HCT116 (cell line): ENCODE results near the gene HTRA3. TPM values are rescaled to one million over a fixed set of nuclear protein-coding genes. Genes with fewer than 3 reads are reported as not detected.

ENCODE experiments used
- ATAC-seq: fragments of 200-7000 bp; cut with Tn5 transposase; 2 replicates; pipeline ENCODE4 v1.9.1; 2020; ENCODE audit warnings: mild to moderate bottlenecking, moderate library complexity
- BruUV-seq: library from RNA; stranded (reverse); fragments of 400-500 nt; replicated peaks from 2 replicates; lab custom pipeline; 2021; lab: Mats Ljungman, UMichigan
- CTCF ChIA-PET: fragments of 300-600 bp; sonication (Branson Sonifier 250); formaldehyde crosslinking; loops from one replicate; lab custom pipeline; 2021; ENCODE audit warnings: antibody characterized with exemption; lab: Charles Lee
- POLR2A ChIA-PET: fragments of 300-600, 350-600 bp; sonication (Branson Sonifier 250); formaldehyde crosslinking; loops from one replicate; lab custom pipeline; 2021; ENCODE audit warnings: antibody characterized with exemption; lab: Charles Lee
- RAD21 ChIA-PET, 2 experiments: fragments of 300-600 bp; sonication (Branson Sonifier 250); formaldehyde crosslinking; loops; one replicate each; lab custom pipeline; 2023; ENCODE audit warnings: low total read pairs in 2 of 2; ENCODE audit not compliant: uncharacterized antibody in 2 of 2, unreplicated experiment in 2 of 2, low non-redundant PET in 1 of 2; lab: Charles Lee
- DNase-seq: peaks from one replicate; pipeline ENCODE4 v3.0.0-alpha.2; 2010; ENCODE audit warnings: low read depth, low spot score
- H2AFZ ChIP-seq: fragments of 200-600 bp; shearing (Covaris generic), sonication (generic); 2 replicates; pipeline ENCODE4 v1.6.1; 2017; ENCODE audit warnings: low read depth, mixed run types, mixed read lengths, antibody characterized with exemption, low read length; ENCODE audit not compliant: poor library complexity, severe bottlenecking
- H3K27ac ChIP-seq: 2 replicates; pipeline ENCODE4 v1.5.1; 2012; ENCODE audit warnings: low read depth, low read length
- H3K27me3 ChIP-seq: fragments of 200-600 bp; sonication (generic); 2 replicates; pipeline ENCODE4 v1.6.1; 2016; ENCODE audit warnings: mixed run types, low read length, mixed read lengths; ENCODE audit not compliant: insufficient read depth
- H3K36me3 ChIP-seq, 2 experiments: fragments of 200-500 bp in 1 of 2; fragments of 200-600 bp in 1 of 2; sonication (Bioruptor generic) in 1 of 2; sonication (generic) in 1 of 2; 2 replicates each; pipeline versions ENCODE4 v1.5.1 to v1.6.1; 2014 to 2016; ENCODE audit warnings: low read length in 2 of 2, inconsistent platforms in 1 of 2, mixed read lengths in 1 of 2, mixed run types in 1 of 2; ENCODE audit not compliant: insufficient read depth in 2 of 2, control insufficient read depth in 1 of 2
- H3K4me1 ChIP-seq, 2 experiments: fragments of 200-600 bp in 1 of 2; sonication (generic) in 1 of 2; 2 replicates each; pipeline versions ENCODE4 v1.5.1 to v1.6.1; 2012 to 2017; ENCODE audit warnings: low read length in 2 of 2, inconsistent platforms in 1 of 2, mild to moderate bottlenecking in 1 of 2, mixed read lengths in 1 of 2, mixed run types in 1 of 2, moderate library complexity in 1 of 2; ENCODE audit not compliant: insufficient read depth in 2 of 2, control insufficient read depth in 1 of 2
- H3K4me2 ChIP-seq: fragments of 200-600 bp; sonication (generic); 2 replicates; pipeline ENCODE4 v1.6.1; 2017; ENCODE audit warnings: mixed run types, low read length, mixed read lengths
- H3K4me3 ChIP-seq, 2 experiments: fragments of 200-600 bp in 1 of 2; sonication (generic) in 1 of 2; replicated peaks in 1 of 2; 2 replicates each; pipeline ENCODE4 v1.5.1; 2011 to 2016; ENCODE audit warnings: low read length in 2 of 2, control low read depth in 1 of 2, low read depth in 1 of 2, mild to moderate bottlenecking in 1 of 2, mixed read lengths in 1 of 2, mixed run types in 1 of 2
- H3K79me2 ChIP-seq: fragments of 200-600 bp; sonication (generic); 2 replicates; pipeline ENCODE4 v1.6.1; 2017; ENCODE audit warnings: mild to moderate bottlenecking, mixed run types, low read length, moderate library complexity, mixed read lengths; ENCODE audit not compliant: insufficient read depth
- H3K9ac ChIP-seq: fragments of 200-600 bp; sonication (generic); 2 replicates; pipeline ENCODE4 v1.6.1; 2016; ENCODE audit warnings: low read length, mixed read lengths
- H3K9me2 ChIP-seq: fragments of 200-600 bp; sonication (generic), shearing (Covaris generic); 2 replicates; pipeline ENCODE4 v1.6.1; 2017; ENCODE audit warnings: mixed run types, mild to moderate bottlenecking, moderate library complexity; ENCODE audit not compliant: insufficient read depth
- H3K9me3 ChIP-seq, 2 experiments: fragments of 200-500 bp in 1 of 2; fragments of 200-600 bp in 1 of 2; sonication (Bioruptor generic) in 1 of 2; sonication (generic) in 1 of 2; 2 replicates each; pipeline ENCODE4 v1.6.1; 2014 to 2017; ENCODE audit warnings: low read length in 2 of 2, mixed read lengths in 2 of 2, inconsistent platforms in 1 of 2, low read depth in 1 of 2, mild to moderate bottlenecking in 1 of 2, mixed run types in 1 of 2, moderate library complexity in 1 of 2; ENCODE audit not compliant: control insufficient read depth in 1 of 2, insufficient read depth in 1 of 2
- H4K20me1 ChIP-seq: fragments of 200-600 bp; sonication (generic), shearing (Covaris generic); 2 replicates; pipeline ENCODE4 v1.6.1; 2017; ENCODE audit warnings: mixed run types, mild to moderate bottlenecking, moderate library complexity; ENCODE audit not compliant: insufficient read depth
- CEBPB ChIP-seq: IDR thresholded peaks from 2 replicates; pipeline ENCODE4 v1.6.1; 2012; ENCODE audit warnings: low read depth
- CTCF ChIP-seq, 3 experiments: fragments of 200-600 bp in 1 of 3; sonication (generic) in 1 of 3; IDR thresholded peaks in 2 of 3; conservative IDR thresholded peaks in 1 of 3; 2 replicates each; pipeline ENCODE4 v1.5.1; 2012 to 2017; ENCODE audit warnings: low read depth in 2 of 3, low read length in 2 of 3, antibody characterized with exemption in 1 of 3, borderline replicate concordance in 1 of 3, control low read depth in 1 of 3, mild to moderate bottlenecking in 1 of 3, mixed read lengths in 1 of 3, mixed run types in 1 of 3, moderate library complexity in 1 of 3; ENCODE audit not compliant: insufficient read depth in 1 of 3
- EGR1 ChIP-seq: IDR thresholded peaks from 2 replicates; pipeline ENCODE4 v1.6.1; 2012; ENCODE audit warnings: low read depth
- MAX ChIP-seq: IDR thresholded peaks from 2 replicates; pipeline ENCODE4 v1.6.1; 2012
- POLR2AphosphoS5 ChIP-seq: IDR thresholded peaks from 2 replicates; pipeline ENCODE4 v1.6.1; 2011; ENCODE audit warnings: mild to moderate bottlenecking, low read depth, low read length, moderate library complexity
- RAD21 ChIP-seq: IDR thresholded peaks from 2 replicates; pipeline ENCODE4 v1.6.1; 2012; ENCODE audit warnings: low read depth, mild to moderate bottlenecking
- REST ChIP-seq: IDR thresholded peaks from 2 replicates; pipeline ENCODE4 v1.6.1; 2012; ENCODE audit warnings: low read depth
- SRF ChIP-seq: IDR thresholded peaks from 2 replicates; pipeline ENCODE4 v1.6.1; 2012; ENCODE audit warnings: low read depth
- YY1 ChIP-seq: IDR thresholded peaks from 2 replicates; pipeline ENCODE4 v1.6.1; 2011; ENCODE audit warnings: low read length, low read depth, moderate library complexity, mild to moderate bottlenecking; ENCODE audit not compliant: insufficient replicate concordance; ENCODE audit errors: extremely low read depth
- ZBTB33 ChIP-seq: IDR thresholded peaks from 2 replicates; pipeline ENCODE4 v1.6.1; 2011; ENCODE audit warnings: mild to moderate bottlenecking, low read length, moderate library complexity; ENCODE audit not compliant: insufficient replicate concordance; ENCODE audit errors: extremely low read depth
- ZFX ChIP-seq: fragments of 450-650 bp; IDR thresholded peaks from 2 replicates; pipeline ENCODE4 v1.6.1; 2017
- intact Hi-C: fragments of 100-400 bp; cut with micrococcal nuclease; formaldehyde crosslinking; loops from 2 replicates; pipeline ENCODE4 v1.10.0; 2022
- total RNA-seq: library from RNA; stranded (reverse); gene quantifications from one replicate; pipeline ENCODE4 v1.2.1, GENCODE V29; 2021; ENCODE audit not compliant: unreplicated experiment

HTRA3 gene
- total RNA-seq, 1 experiment from 2014 or later = not detected

- Histone ChIP-seq H3K9ac (no peak overlapping the region), H3K79me2 (no peaks in the 10 kb centered on the region), H3K4me3 (no peak overlapping the region), H3K9me2 (no peaks in the 10 kb centered on the region), H4K20me1 (no peaks in the 10 kb centered on the region), H3K4me1 (peaks cover 16 to 22% of the 10 kb centered on the region in 2 experiments), H2AFZ (no peak overlapping the region), H3K27ac (no peak overlapping the region), H3K4me2 (peak overlapping the region; percentile 73; the same call in 1 of the 2 replicates), H3K27me3 (no peaks in the 10 kb centered on the region), H3K36me3 (no peaks in the 10 kb centered on the region), H3K9me3 (no peaks in the 10 kb centered on the region)
- RAD21 ChIA-PET = no interaction called here
- ATAC-seq (no peak), DNase-seq (no peak)
- CTCF ChIA-PET = no interaction called here
- POLR2A ChIA-PET = no interaction called here
- intact Hi-C loops = no loop called here
- TF ChIP-seq ZFX (no peak), CEBPB (no peak), MAX (no peak), REST (no peak), YY1 (no peak), RAD21 (no peak), POLR2AphosphoS5 (no peak), SRF (no peak), ZBTB33 (no peak), CTCF (IDR thresholded peaks at IDR 0.05 in 2 of 3, conservative IDR thresholded peaks at IDR 0.05 in 1 of 3; ENCODE audit: borderline replicate concordance in 1 of 3, insufficient read depth in 1 of 3, low read depth in 2 of 3, low read length in 2 of 3) (no peak), EGR1 (no peak)
- no TSS peak for BruUV-seq
Observed at GRCh38 chr4:8314691-8315255, 45.2 kb downstream of the HTRA3 start.
